AG09319 (cell line): ENCODE results near the gene RHOF.

Experiments used
- DNase-seq: peaks from one replicate; pipeline ENCODE4 v3.0.0-alpha.2; 2010; ENCODE audit warnings: low read depth; ENCODE audit errors: extremely low read depth
- CTCF ChIP-seq: IDR thresholded peaks from 2 replicates; pipeline ENCODE4 v1.5.1; 2011; ENCODE audit warnings: low read depth, mild to moderate bottlenecking, inconsistent platforms, low read length, moderate library complexity

The RHOF gene

DNA sequence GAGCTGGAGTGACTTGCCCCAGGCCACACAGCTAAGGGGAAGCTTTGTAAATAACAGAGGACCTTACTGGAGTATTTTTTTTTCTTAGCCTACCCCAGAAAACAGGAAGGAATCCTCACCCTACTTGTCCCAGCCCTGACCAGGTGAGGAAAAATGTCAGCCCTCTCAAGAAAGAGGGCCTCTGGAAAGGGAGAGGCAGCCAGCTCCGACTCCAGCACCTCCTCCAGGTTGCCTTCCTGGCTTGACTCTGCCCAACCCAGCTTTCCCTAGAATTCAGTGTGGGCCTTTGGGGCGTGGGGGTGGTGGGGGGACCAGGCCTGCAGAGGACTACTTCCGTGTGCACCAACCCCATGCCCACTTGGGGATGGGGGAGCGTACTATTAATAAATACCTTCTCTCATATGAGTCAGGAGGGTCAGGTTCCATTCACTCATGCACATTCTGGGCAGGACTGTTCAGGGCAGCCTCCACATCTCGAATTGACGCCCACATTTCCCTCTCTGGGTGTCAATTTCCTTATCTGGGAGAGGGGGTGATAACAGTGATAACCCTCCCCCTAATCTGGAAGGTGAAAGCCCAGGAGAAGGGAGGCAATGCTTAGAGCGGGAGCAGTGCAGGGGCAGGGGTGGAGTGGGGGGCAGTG, 5.2 kb downstream of the RHOF start:
- TF ChIP-seq CTCF, result no peak
- no peak for DNase-seq

DNA sequence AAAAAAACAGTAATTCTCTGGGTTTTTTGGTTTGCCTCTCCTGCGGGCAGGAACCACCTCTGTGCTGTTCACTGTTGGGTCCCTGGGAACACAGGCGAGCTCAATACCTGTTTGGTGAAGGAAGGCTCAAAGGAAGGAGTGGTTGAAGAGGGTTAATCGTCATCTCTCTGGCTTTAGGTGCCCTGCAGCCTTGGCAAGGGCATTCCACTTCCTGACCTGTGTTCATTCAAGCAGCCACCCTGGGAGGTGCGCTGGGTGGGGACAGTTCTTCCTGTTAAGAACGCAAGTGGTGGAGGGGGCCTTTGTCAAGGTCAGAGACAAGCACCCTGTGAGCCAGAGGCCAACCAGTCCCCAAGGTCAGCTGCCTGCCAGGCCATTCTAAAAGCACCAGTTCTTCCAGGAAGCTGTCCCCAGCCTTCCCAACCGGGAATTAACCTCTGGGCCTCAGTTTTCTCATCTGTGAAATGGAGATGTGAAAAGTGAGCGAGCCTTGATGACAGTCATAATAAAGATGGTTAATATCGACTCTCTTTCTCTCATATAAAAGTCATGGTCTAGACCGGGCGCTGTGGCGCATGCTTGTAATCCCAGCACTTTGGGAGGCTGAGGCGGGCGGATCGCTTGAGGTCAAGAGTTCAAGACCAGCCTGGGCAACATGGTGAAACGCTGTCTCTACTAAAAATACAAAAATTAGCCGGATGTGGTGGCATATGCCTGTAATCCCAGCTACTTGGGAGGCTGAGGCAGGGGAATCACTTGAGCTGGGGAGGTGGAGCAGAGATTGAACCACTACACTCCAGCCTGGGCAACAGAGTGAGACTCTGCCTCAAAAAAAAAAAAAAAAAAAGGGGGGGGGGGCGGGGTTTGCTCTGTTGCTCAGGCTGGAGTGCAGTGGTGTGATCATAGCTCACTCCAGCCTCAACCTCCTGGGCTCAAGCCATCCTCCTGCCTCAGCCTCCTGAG, 6.1 kb downstream of the RHOF start:
- no peak for TF ChIP-seq CTCF
- DNase-seq, result no peak

GRCh38 chr12:121786440-121786825, 7.1 kb downstream of the RHOF start:
- no peak for TF ChIP-seq CTCF
- no peak for DNase-seq

- TF ChIP-seq CTCF, result no peak
- DNase-seq, result no peak
These were observed 9.0 kb downstream of the RHOF start for GRCh38 chr12:121784460-121784859.

DNA sequence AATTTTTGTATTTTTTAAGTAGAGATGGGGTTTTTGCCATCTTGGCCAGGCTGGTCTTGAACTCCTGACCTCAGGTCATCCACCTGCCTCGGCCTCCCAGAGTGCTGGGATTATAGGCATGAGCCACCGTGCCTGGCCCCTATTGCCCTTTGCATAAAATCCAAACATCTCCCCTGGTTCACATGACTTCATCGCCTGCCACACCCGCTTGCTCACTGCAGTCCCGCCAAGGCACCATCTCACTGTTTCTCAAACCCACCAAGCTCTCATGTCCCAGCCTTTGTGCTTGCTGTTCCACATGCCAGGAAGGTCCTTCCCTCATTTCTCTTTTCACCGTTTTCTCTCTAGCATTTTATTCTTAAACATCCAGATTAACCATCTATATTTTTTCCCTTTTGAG, 9.7 kb downstream of the RHOF start:
- no peak for TF ChIP-seq CTCF
- DNase-seq, result no peak

DNA sequence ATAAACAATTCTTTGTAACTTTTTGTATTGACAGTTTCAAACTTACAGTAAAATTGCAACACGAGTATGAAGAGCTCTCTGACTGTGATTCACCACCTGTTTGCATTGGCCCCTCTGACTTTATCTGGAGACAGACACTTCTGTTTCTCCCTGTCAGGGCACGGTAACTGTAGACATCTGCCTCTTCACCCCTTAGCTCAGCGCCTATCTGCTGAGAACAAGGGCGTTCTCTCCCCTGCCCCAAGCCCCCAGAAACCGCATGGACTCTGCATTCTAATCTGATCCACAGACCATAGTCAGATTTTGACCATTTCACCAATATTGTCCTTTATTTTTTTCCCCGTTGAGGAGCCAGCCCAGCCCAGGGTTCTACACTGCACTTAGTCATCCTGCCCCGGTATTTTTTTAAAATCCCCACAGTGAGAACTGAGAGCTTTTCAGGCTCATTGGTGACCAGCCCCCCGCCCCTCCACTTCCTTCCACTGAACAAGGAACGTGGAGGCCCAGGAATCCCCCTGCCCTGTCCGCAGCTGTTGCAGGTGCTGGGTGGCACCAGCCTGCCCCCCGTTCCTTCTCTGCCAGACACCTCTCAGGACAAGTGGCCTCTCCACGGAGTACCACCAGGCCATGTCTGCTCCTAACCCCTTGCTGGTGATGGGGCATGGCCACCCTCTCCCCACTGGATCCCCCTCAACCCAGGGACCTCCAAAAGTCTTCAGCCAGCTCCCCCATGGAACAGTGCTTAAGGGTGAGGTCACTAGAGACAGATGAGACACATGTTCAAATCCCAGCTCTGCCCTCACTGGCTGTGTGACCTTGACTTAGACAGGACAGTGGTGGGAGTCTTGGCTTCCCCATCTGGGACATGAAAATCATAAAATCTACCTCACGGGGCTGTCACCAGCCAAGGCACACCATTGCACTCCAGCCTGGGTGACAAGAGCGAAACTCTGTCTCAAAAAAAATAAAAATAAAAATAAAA, 11.2 kb downstream of the RHOF start:
- TF ChIP-seq CTCF, result no peak
- no peak for DNase-seq
